Measurements from ENCODE around the gene ALAD.

GRCh38 chr9:113343732-113344231, 57.3 kb downstream of the ALAD start:
- TF ChIP-seq POLR2AphosphoS5 (IDR thresholded peaks at IDR 0.05; ENCODE audit: low read depth, low read length) (no peak), POLR2A (IDR thresholded peaks at IDR 0.05; ENCODE audit: low read depth, low read length) (no peak), TAF1 (IDR thresholded peaks at IDR 0.05; ENCODE audit: borderline replicate concordance, low read depth, low read length) (no peak)
